Small intestine (tissue), 7 donors: ENCODE data around the gene SPATA19. TPM values are rescaled to one million over a fixed set of nuclear protein-coding genes. Genes with fewer than 3 reads are reported as not detected.

Experiments used
- DNase-seq, 2 donors: peaks; one replicate each; pipeline versions ENCODE4 v3.0.0 to v3.0.0-alpha.2; 2013
- FAIRE-seq: peaks from 2 replicates; lab custom pipeline; 2012; peaks lifted over from hg19 to GRCh38; lab: Jason Lieb, UNC
- H3K27ac ChIP-seq, 3 donors: one replicate each; pipeline ENCODE4 v1.5.1; 2013; ENCODE audit warnings: low read length in 2 of 3, mild to moderate bottlenecking in 2 of 3, control low read depth in 1 of 3, inconsistent platforms in 1 of 3, low read depth in 1 of 3, moderate library complexity in 1 of 3
- H3K27me3 ChIP-seq, 3 donors: one replicate each; pipeline ENCODE4 v1.6.1; 2013; ENCODE audit warnings: low read length in 3 of 3, inconsistent platforms in 1 of 3; ENCODE audit not compliant: control insufficient read depth in 3 of 3, insufficient read depth in 3 of 3
- H3K36me3 ChIP-seq, 3 donors: one replicate each; pipeline ENCODE4 v1.6.1; 2013; ENCODE audit warnings: low read length in 3 of 3, inconsistent platforms in 1 of 3, low read depth in 1 of 3, mild to moderate bottlenecking in 1 of 3, moderate library complexity in 1 of 3; ENCODE audit not compliant: control insufficient read depth in 3 of 3, insufficient read depth in 2 of 3
- H3K4me1 ChIP-seq, 3 donors: one replicate each; pipeline ENCODE4 v1.6.1; 2013; ENCODE audit warnings: low read length in 2 of 3, inconsistent platforms in 1 of 3, low read depth in 1 of 3, mild to moderate bottlenecking in 1 of 3, moderate library complexity in 1 of 3; ENCODE audit not compliant: control insufficient read depth in 3 of 3, insufficient read depth in 2 of 3
- H3K4me3 ChIP-seq, 3 donors: one replicate each; pipeline ENCODE4 v1.5.1; 2013; ENCODE audit warnings: low read length in 3 of 3, control low read depth in 1 of 3, inconsistent platforms in 1 of 3, low read depth in 1 of 3, mild to moderate bottlenecking in 1 of 3, moderate library complexity in 1 of 3
- H3K9me3 ChIP-seq, 2 donors: one replicate each; pipeline ENCODE4 v1.6.1; 2013; ENCODE audit warnings: low read depth in 1 of 2, low read length in 1 of 2; ENCODE audit not compliant: control insufficient read depth in 2 of 2, insufficient read depth in 1 of 2
- WGBS, 3 donors: extraction: QIAGEN DNeasy Blood & Tissue Kit; methylation state at CpG; one replicate each; pipeline ENCODE4 v1.1.7; 2013; 5-methylcytosine and 5-hydroxymethylcytosine counted together
- polyA plus RNA-seq, 4 donors: library from polyadenylated mRNA; stranded (reverse) in 3 of 4; unstranded in 1 of 4; fragments of 200-250 nt in 3 of 4; fragments of 120-200 nt in 1 of 4; gene quantifications; one replicate each; pipeline versions ENCODE4 v1.2.1 to v1.2.3, GENCODE V29; 2013
- donor health status: healthy with polysubstance abuse.
- donor health status: control.
- donor health status: control.
- donor health status: Bipolar disorder and iron deficiency.
- donor health status: healthy.

Gene SPATA19
- polyA plus RNA-seq, 4 donors, result not detected

- Histone ChIP-seq H3K9me3 (no peaks in the 10 kb centered on the region), H3K36me3 (no peaks in the 10 kb centered on the region), H3K4me3 (no peak overlapping the region), H3K27ac (no peak overlapping the region), H3K27me3 (no peaks in the 10 kb centered on the region), H3K4me1 (no peaks in the 10 kb centered on the region)
- 89 to 91% (median 90%) methylated on average over 57 to 80 of the region's 86 CpGs for WGBS, 3 donors
- FAIRE-seq (no peak), DNase-seq (no peak)
Observed at GRCh38 chr11:133832991-133833897, 12.1 kb downstream of the SPATA19 start.

DNA sequence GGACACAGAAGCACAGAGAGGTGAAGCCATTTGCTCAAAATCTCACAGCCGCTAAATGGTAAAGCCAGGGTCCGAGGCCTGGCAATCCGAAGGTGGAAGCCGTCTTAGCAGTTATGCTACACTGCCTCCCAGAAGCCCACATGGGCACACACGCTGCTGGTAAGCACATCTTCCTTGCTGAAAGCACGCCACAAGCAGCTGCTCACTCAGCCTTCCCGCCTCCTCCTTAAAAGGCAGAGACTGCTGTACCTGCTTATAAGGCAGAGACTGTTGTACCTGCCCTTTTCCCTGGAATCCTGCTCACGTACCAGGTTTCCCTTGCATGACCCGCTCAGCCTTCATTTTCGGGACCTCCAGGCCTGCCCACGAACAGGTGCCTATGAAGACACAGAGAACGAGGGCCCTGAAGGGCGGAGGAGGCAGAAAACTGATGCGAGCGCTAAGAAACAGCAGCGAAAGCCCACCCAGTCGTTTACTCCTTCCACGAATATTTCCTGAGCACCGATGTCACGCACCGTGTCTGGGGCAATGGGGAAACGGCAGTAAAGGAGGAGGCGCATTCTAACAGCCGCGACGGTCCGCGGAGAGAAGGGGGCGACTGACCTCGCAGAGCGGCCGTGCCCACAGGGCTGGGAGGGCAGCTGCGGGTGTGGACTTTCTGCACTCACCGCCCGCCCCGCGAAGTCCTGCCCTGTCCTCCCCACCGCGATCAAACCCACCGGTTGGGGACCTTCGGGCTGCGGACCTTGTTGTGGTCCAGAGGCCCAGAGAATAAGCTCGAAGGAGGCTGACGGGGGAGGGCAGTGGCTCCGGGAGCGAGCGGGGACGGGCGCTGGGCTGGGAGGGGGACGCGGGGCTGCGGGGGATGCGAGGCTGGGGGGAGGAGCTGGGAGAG, 13.0 kb downstream of the SPATA19 start:
- no peaks in the 10 kb centered on the region for H3K27me3 ChIP-seq
- no peaks in the 10 kb centered on the region for H3K4me1 ChIP-seq
- H3K36me3 ChIP-seq, result no peaks in the 10 kb centered on the region
- no peak overlapping the region for H3K4me3 ChIP-seq
- no peaks in the 10 kb centered on the region for H3K9me3 ChIP-seq
- 89 to 92% (median 90%) methylated on average over 53 of the region's 53 CpGs for WGBS, 3 donors
- FAIRE-seq (no peak), DNase-seq (no peak)
- H3K27ac ChIP-seq, result no peak overlapping the region

DNA sequence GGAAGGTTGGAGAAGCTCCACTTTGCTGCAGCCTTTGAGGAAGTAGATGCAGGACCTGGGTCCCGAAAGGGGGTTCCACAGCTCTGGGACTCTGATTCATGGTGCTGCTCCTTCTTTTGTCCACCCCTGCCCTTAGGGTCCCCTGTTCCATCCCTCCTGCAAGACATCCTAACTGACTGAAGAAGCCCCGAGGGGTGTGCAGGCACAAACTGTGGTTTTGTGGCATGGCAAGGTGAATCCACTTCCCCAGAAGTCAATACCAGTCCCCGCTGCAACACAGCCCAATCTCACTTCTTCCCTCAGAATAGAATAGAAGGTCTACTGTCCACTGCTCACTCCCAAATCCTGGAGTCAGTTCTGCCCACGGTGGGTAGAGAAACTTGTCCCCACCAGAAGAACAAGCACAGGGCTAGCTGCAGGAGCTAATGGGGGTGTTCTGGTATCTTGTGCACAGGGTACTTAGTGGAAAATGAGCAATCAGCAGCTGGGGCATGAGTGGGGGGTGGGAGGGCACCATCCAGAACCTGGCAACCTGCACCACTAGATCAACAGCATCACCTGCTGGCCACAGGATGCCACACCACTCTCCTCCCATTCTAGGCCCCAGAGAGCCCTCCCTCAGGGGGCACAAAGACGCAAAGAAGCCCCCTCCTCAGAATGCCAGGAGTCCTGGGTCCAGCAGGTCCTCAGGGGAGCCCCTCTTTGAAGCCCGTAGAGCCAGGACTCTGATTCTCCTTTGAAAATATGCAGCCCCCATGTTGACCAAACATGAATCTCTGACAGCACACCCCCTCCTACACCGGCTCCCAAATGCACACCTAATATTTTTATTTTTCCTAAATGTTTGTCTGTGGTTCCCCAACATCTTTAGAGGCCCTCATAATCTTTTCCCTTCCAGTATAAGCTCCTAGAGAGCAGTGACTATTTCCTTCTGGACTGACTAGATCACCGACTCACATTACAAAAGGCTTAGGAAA, 14.1 kb downstream of the SPATA19 start:
- Histone ChIP-seq H3K36me3 (no peaks in the 10 kb centered on the region), H3K9me3 (no peaks in the 10 kb centered on the region), H3K4me3 (no peak overlapping the region), H3K27me3 (no peaks in the 10 kb centered on the region), H3K27ac (no peak overlapping the region), H3K4me1 (no peaks in the 10 kb centered on the region)
- no peak for FAIRE-seq
- DNase-seq, result no peak
- 69 to 77% (median 75%) methylated on average over 8 of the region's 8 CpGs for WGBS, 3 donors

GRCh38 chr11:133829566-133829965, 15.7 kb downstream of the SPATA19 start:
- H3K27ac ChIP-seq, result no peak overlapping the region
- H3K27me3 ChIP-seq, result no peaks in the 10 kb centered on the region
- H3K4me1 ChIP-seq, result no peaks in the 10 kb centered on the region
- H3K9me3 ChIP-seq, result no peaks in the 10 kb centered on the region
- no peaks in the 10 kb centered on the region for H3K36me3 ChIP-seq
- WGBS, 3 donors, result 56 to 73% (median 58%) methylated on average over 2 of the region's 2 CpGs
- FAIRE-seq (no peak), DNase-seq (no peak)
- no peak overlapping the region for H3K4me3 ChIP-seq

DNA sequence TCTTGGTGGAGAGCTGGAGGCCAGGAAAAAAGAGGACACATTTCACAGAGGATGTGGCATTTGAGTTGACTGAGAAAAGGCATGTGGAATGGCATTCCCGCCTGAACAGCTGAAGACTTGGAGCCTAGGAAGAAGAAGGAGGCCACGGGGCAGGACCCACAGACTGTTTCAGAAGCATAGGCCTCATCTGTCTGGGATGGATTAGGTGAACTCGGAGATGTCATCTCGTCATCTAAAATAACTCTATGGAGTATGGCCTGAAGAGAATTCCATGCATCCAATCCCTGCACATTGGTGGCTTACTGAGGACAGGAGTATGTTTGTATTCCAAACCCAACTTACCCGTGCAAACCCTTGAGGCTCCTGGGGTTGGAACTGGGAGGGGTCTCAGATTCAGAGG, 16.4 kb downstream of the SPATA19 start:
- FAIRE-seq (no peak), DNase-seq (no peak)
- Histone ChIP-seq H3K9me3 (no peaks in the 10 kb centered on the region), H3K36me3 (no peaks in the 10 kb centered on the region), H3K4me1 (no peaks in the 10 kb centered on the region), H3K4me3 (no peak overlapping the region), H3K27me3 (no peaks in the 10 kb centered on the region), H3K27ac (no peak overlapping the region)
- WGBS, 3 donors, result 66 to 73% (median 68%) methylated on average over 5 of the region's 5 CpGs

GRCh38 chr11:133827556-133827955, 17.8 kb downstream of the SPATA19 start:
- FAIRE-seq (no peak), DNase-seq (no peak)
- no peaks in the 10 kb centered on the region for H3K9me3 ChIP-seq
- no peaks in the 10 kb centered on the region for H3K27me3 ChIP-seq
- WGBS, 3 donors, result 80 to 86% (median 81%) methylated on average over 3 of the region's 3 CpGs
- no peak overlapping the region for H3K27ac ChIP-seq
- no peak overlapping the region for H3K4me3 ChIP-seq
- H3K4me1 ChIP-seq, result no peaks in the 10 kb centered on the region
- H3K36me3 ChIP-seq, result no peaks in the 10 kb centered on the region

DNA sequence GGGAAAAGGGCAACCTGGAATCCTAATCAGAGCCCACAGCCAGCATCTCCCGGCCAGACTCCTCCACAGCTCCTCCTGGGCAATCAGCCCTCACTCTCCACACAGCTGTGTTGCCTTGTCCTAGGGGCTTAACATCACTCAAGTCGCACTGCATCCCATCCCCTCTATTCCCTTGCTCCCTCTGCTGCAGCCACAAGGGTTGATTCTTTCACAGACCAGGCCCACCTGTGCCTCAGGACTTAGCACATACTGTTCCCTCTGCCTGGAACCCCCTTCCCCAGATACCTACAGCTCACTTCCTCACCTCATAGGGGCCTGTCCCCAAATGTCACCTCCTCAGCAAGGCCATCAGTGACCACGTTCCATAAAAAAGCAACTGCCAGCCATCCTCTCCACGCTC, 18.4 kb downstream of the SPATA19 start:
- FAIRE-seq (no peak), DNase-seq (no peak)
- 73 to 80% (median 78%) methylated on average over 4 of the region's 4 CpGs for WGBS, 3 donors

More for the DNA sequence above, 18.4 kb downstream of the SPATA19 start:
- H3K36me3 ChIP-seq, result no peaks in the 10 kb centered on the region
- H3K4me3 ChIP-seq, result no peak overlapping the region
- H3K27ac ChIP-seq, result no peak overlapping the region
- no peaks in the 10 kb centered on the region for H3K9me3 ChIP-seq
- H3K27me3 ChIP-seq, result no peaks in the 10 kb centered on the region
- H3K4me1 ChIP-seq, result no peaks in the 10 kb centered on the region
